ENCODE measurements around the gene FSD1L.

The FSD1L gene

GRCh38 chr9:105457560-105458294 is 9.9 kb downstream of the FSD1L start:
- no peak overlapping the region for H3K4me3 ChIP-seq (ENCODE audit: low read depth, low read length)
- no peak for TF ChIP-seq CTCF (conservative IDR thresholded peaks at IDR 0.05; ENCODE audit: low read depth, low read length)
- no peak for DNase-seq (ENCODE audit: low read depth)

- no peak for DNase-seq (ENCODE audit: low read depth)
- TF ChIP-seq CTCF (conservative IDR thresholded peaks at IDR 0.05; ENCODE audit: low read depth, low read length): no peak
- H3K4me3 ChIP-seq (ENCODE audit: low read depth, low read length): no peak overlapping the region
Measured at GRCh38 chr9:105458404-105458803, 10.6 kb downstream of the FSD1L start.

- no peak for TF ChIP-seq CTCF (conservative IDR thresholded peaks at IDR 0.05; ENCODE audit: low read depth, low read length)
- DNase-seq (ENCODE audit: low read depth): no peak
- no peak overlapping the region for H3K4me3 ChIP-seq (ENCODE audit: low read depth, low read length)
Measured at GRCh38 chr9:105459336-105459735, 11.5 kb downstream of the FSD1L start.

- no peak for TF ChIP-seq CTCF (conservative IDR thresholded peaks at IDR 0.05; ENCODE audit: low read depth, low read length)
- peak; percentile 39 for DNase-seq (ENCODE audit: low read depth)
- H3K4me3 ChIP-seq (ENCODE audit: low read depth, low read length): no peak overlapping the region
Measured at GRCh38 chr9:105466898-105467455, 19.1 kb downstream of the FSD1L start.

GRCh38 chr9:105468875-105469274 is 21.0 kb downstream of the FSD1L start:
- DNase-seq (ENCODE audit: low read depth): no peak
- TF ChIP-seq CTCF (conservative IDR thresholded peaks at IDR 0.05; ENCODE audit: low read depth, low read length): no peak
- no peak overlapping the region for H3K4me3 ChIP-seq (ENCODE audit: low read depth, low read length)

GRCh38 chr9:105473221-105473620 is 25.4 kb downstream of the FSD1L start:
- no peak for TF ChIP-seq CTCF (conservative IDR thresholded peaks at IDR 0.05; ENCODE audit: low read depth, low read length)
- no peak for DNase-seq (ENCODE audit: low read depth)
- H3K4me3 ChIP-seq (ENCODE audit: low read depth, low read length): no peak overlapping the region

GRCh38 chr9:105475302-105475701 is 27.5 kb downstream of the FSD1L start:
- DNase-seq (ENCODE audit: low read depth): peak; percentile 74
- TF ChIP-seq CTCF (conservative IDR thresholded peaks at IDR 0.05; ENCODE audit: low read depth, low read length): peak; percentile 70
- no peak overlapping the region for H3K4me3 ChIP-seq (ENCODE audit: low read depth, low read length)

Data from choroid plexus epithelial cell (primary cell).